MM.1S (cell line): ENCODE measurements around the gene TSGA10IP.

Experiments
- DNase-seq: peaks from one replicate; pipeline ENCODE4 v3.0.0-alpha.2; 2015
- H2AFZ ChIP-seq: fragments of 300-600 bp; sonication (generic); 2 replicates; pipeline ENCODE4 v1.6.0; 2016; ENCODE audit warnings: antibody characterized with exemption, low read length
- H3F3A ChIP-seq: fragments of 300-600 bp; sonication (generic); 2 replicates; pipeline ENCODE4 v1.6.1; 2016; ENCODE audit warnings: mild to moderate bottlenecking, antibody characterized with exemption, low read length, moderate library complexity, mixed read lengths; ENCODE audit not compliant: insufficient read depth
- H3K27ac ChIP-seq: fragments of 300-600 bp; sonication (generic); 2 replicates; pipeline ENCODE4 v1.5.1; 2016; ENCODE audit warnings: mild to moderate bottlenecking, low read length
- H3K27me3 ChIP-seq: fragments of 300-600 bp; sonication (generic); replicated peaks from 2 replicates; pipeline ENCODE4 v1.6.0; 2016; ENCODE audit warnings: low read length; ENCODE audit not compliant: insufficient read depth
- H3K36me3 ChIP-seq: fragments of 300-600 bp; sonication (generic); replicated peaks from 2 replicates; pipeline ENCODE4 v1.6.1; 2016; ENCODE audit warnings: mild to moderate bottlenecking, low read length, mixed read lengths; ENCODE audit not compliant: insufficient read depth
- H3K4me1 ChIP-seq: fragments of 300-600 bp; sonication (generic); 2 replicates; pipeline ENCODE4 v1.6.1; 2016; ENCODE audit warnings: low read length, mixed read lengths
- H3K4me2 ChIP-seq: fragments of 300-600 bp; sonication (generic); 2 replicates; pipeline ENCODE4 v1.6.0; 2016; ENCODE audit warnings: low read depth, low read length
- H3K4me3 ChIP-seq: fragments of 300-600 bp; sonication (generic); 2 replicates; pipeline ENCODE4 v1.5.1; 2016; ENCODE audit warnings: low read length, mixed read lengths
- H3K79me2 ChIP-seq: fragments of 300-600 bp; sonication (generic); 2 replicates; pipeline ENCODE4 v1.6.1; 2016; ENCODE audit warnings: mixed run types, low read length, mixed read lengths
- H3K9ac ChIP-seq: fragments of 300-600 bp; sonication (generic); 2 replicates; pipeline ENCODE4 v1.6.1; 2016; ENCODE audit warnings: low read length, mixed read lengths
- H3K9me2 ChIP-seq: fragments of 300-600 bp; sonication (generic); replicated peaks from 2 replicates; pipeline ENCODE4 v1.6.1; 2016; ENCODE audit warnings: mild to moderate bottlenecking, low read length, mixed read lengths; ENCODE audit not compliant: insufficient read depth
- H3K9me3 ChIP-seq: fragments of 300-600 bp; sonication (generic); replicated peaks from 2 replicates; pipeline ENCODE4 v1.6.1; 2016; ENCODE audit warnings: mild to moderate bottlenecking, low read length, mixed read lengths; ENCODE audit not compliant: insufficient read depth
- H4K20me1 ChIP-seq: fragments of 300-600 bp; sonication (generic); 2 replicates; pipeline ENCODE4 v1.6.1; 2016; ENCODE audit warnings: mild to moderate bottlenecking, low read length, moderate library complexity, mixed read lengths; ENCODE audit not compliant: insufficient read depth
- EZH2 ChIP-seq: fragments of 300-600 bp; sonication (generic); optimal IDR thresholded peaks from 2 replicates; pipeline ENCODE3; 2017; ENCODE audit warnings: low read depth, mild to moderate bottlenecking, antibody characterized with exemption, low read length, mixed read lengths
- EZH2phosphoT487 ChIP-seq: fragments of 300-600 bp; sonication (generic); IDR thresholded peaks from 2 replicates; pipeline ENCODE4 v1.6.1; 2018; ENCODE audit warnings: antibody characterized with exemption, low read length
- TF ChIP-seq, protein P1 (sequence below): fragments of 300-600 bp; sonication (generic); IDR thresholded peaks from 2 replicates; pipeline ENCODE4 v1.5.1; 2016; ENCODE audit warnings: antibody characterized with exemption, low read length, mixed read lengths

TSGA10IP gene

GRCh38 chr11:65920372-65920802, 24.9 kb upstream of the TSGA10IP start:
- Histone ChIP-seq H3K4me3 (peak overlapping the region; percentile 79), H3K9me3 (no peaks in the 10 kb centered on the region), H3K79me2 (peaks cover 36% of the 10 kb centered on the region), H3K9ac (peak overlapping the region; percentile 70), H3K4me2 (peak overlapping the region; percentile 99), H3K27ac (no peak overlapping the region), H3F3A (no peaks in the 10 kb centered on the region), H3K4me1 (peaks cover 8% of the 10 kb centered on the region; the same call in 1 of the 2 replicates), H3K36me3 (no peaks in the 10 kb centered on the region), H3K9me2 (no peaks in the 10 kb centered on the region), H4K20me1 (no peaks in the 10 kb centered on the region), H3K27me3 (no peaks in the 10 kb centered on the region), H2AFZ (peak overlapping the region; percentile 77; the same call in 1 of the 2 replicates)
- DNase-seq = no peak
- no peak for TF ChIP-seq EZH2phosphoT487
- TF ChIP-seq, protein P1, sequence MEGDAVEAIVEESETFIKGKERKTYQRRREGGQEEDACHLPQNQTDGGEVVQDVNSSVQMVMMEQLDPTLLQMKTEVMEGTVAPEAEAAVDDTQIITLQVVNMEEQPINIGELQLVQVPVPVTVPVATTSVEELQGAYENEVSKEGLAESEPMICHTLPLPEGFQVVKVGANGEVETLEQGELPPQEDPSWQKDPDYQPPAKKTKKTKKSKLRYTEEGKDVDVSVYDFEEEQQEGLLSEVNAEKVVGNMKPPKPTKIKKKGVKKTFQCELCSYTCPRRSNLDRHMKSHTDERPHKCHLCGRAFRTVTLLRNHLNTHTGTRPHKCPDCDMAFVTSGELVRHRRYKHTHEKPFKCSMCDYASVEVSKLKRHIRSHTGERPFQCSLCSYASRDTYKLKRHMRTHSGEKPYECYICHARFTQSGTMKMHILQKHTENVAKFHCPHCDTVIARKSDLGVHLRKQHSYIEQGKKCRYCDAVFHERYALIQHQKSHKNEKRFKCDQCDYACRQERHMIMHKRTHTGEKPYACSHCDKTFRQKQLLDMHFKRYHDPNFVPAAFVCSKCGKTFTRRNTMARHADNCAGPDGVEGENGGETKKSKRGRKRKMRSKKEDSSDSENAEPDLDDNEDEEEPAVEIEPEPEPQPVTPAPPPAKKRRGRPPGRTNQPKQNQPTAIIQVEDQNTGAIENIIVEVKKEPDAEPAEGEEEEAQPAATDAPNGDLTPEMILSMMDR = no peak
- TF ChIP-seq EZH2 = no peak

GRCh38 chr11:65921033-65921555, 24.2 kb upstream of the TSGA10IP start:
- Histone ChIP-seq H3K9me2 (no peaks in the 10 kb centered on the region), H3K27ac (no peak overlapping the region), H3K27me3 (no peaks in the 10 kb centered on the region), H3K79me2 (peaks cover 36% of the 10 kb centered on the region), H2AFZ (no peak overlapping the region), H3K4me3 (no peak overlapping the region), H4K20me1 (no peaks in the 10 kb centered on the region), H3K36me3 (no peaks in the 10 kb centered on the region), H3K9ac (no peak overlapping the region), H3F3A (no peaks in the 10 kb centered on the region), H3K4me1 (peaks cover 8% of the 10 kb centered on the region; the same call in 1 of the 2 replicates), H3K9me3 (no peaks in the 10 kb centered on the region), H3K4me2 (no peak overlapping the region)
- TF ChIP-seq EZH2phosphoT487 = no peak
- no peak for TF ChIP-seq EZH2
- DNase-seq = no peak

- no peaks in the 10 kb centered on the region for H3K36me3 ChIP-seq
- H3K9ac ChIP-seq = no peak overlapping the region
- peaks cover 8% of the 10 kb centered on the region; the same call in 1 of the 2 replicates for H3K4me1 ChIP-seq
- H3K9me3 ChIP-seq = no peaks in the 10 kb centered on the region
- H3K4me3 ChIP-seq = no peak overlapping the region
- H3K9me2 ChIP-seq = no peaks in the 10 kb centered on the region
- no peak overlapping the region for H3K4me2 ChIP-seq
- DNase-seq = no peak
- H3F3A ChIP-seq = no peaks in the 10 kb centered on the region
- peaks cover 31% of the 10 kb centered on the region for H3K79me2 ChIP-seq
- no peak overlapping the region for H3K27ac ChIP-seq
- no peaks in the 10 kb centered on the region for H4K20me1 ChIP-seq
- no peaks in the 10 kb centered on the region for H3K27me3 ChIP-seq
- no peak overlapping the region for H2AFZ ChIP-seq
- TF ChIP-seq, protein P1 = no peak
- TF ChIP-seq EZH2phosphoT487 (no peak), EZH2 (no peak)
Measured at GRCh38 chr11:65921876-65922275, 23.4 kb upstream of the TSGA10IP start.

- H3K27ac ChIP-seq = no peak overlapping the region
- H3K4me3 ChIP-seq = no peak overlapping the region
- no peaks in the 10 kb centered on the region for H3K9me2 ChIP-seq
- H3F3A ChIP-seq = peaks cover 1% of the 10 kb centered on the region; the same call in 1 of the 2 replicates
- DNase-seq = no peak
- peaks cover 12% of the 10 kb centered on the region for H3K4me1 ChIP-seq
- no peak overlapping the region for H3K4me2 ChIP-seq
- H3K27me3 ChIP-seq = no peaks in the 10 kb centered on the region
- no peak overlapping the region for H3K9ac ChIP-seq
- no peaks in the 10 kb centered on the region for H3K9me3 ChIP-seq
- peaks cover 25% of the 10 kb centered on the region for H3K79me2 ChIP-seq
- TF ChIP-seq, protein P1 = no peak
- TF ChIP-seq EZH2 (no peak), EZH2phosphoT487 (no peak)
- no peaks in the 10 kb centered on the region for H4K20me1 ChIP-seq
- H3K36me3 ChIP-seq = no peaks in the 10 kb centered on the region
- no peak overlapping the region for H2AFZ ChIP-seq
Measured at GRCh38 chr11:65922565-65922964, 22.7 kb upstream of the TSGA10IP start.
